Raji (cell line): ENCODE results near the gene SOX13.

ENCODE experiments used
- POLR2A ChIP-seq: IDR thresholded peaks from 2 replicates; pipeline ENCODE4 v1.6.1; 2011; ENCODE audit warnings: low read depth, low read length, control low read depth; ENCODE audit not compliant: insufficient read depth

Gene SOX13

DNA sequence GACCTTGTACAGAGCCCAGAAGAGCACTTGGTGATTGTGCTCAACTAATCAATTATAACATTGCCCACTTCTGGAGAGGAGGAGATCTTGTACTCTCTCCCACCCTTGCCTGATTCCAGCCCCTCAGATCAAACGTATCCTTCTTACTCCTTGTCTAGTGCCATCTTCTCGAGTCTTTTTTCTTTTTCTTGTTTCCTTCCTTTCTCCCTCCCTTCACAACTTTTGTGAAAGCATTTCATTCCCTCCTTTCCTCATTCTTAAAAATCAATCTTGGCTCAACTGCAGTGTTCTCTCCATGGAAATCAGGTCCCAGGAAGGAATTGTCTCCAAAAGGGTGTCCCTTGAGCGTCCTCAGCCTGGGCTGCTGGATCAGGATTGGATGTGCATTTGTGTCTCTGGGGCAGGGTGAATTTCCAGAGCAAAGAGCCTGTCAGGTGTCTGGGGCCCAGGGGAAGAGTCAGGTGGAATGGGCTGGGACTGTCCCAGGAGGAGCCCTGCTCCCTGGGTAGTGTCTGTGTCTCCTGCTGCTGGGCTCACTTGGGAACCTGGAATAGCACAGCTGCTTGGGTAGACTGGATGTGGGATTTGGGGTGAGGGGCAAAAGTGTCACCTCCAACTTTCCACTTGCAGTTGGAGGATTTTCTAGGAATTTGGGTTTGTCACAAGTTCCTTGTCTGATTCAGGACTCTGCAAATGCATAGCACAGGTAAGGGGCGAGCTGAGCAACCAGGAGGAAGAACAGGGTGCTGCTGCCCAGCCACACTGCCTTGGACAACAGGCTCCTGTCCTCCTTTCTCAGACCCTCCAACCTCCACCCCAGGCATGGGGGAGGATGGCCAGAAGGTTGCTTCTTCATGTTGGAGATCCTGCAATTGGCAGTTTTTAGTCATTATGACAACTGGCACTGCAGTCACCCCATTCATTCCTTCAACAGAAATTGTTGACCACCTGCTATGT, 3.3 kb downstream of the SOX13 start:
- no peak for TF ChIP-seq POLR2A

DNA sequence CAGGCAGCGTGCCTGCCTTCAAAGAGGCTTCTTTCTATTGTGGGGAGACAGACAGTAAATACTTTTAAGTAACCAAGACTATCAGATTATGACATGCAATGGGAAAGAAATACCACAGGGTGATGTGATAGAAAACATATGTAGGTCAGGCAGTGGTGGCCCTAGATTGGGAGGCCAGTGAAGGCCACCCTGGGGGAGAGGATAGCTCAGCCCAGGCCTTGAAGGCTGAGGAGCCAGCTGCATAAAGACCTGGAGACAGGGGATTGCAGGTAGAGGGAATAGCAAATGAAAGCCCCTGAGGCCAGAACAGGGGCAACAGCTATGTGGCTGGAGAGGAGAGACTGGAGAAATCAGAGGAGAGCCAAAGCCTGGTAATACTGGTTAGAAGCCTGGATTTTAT, 4.0 kb downstream of the SOX13 start:
- no peak for TF ChIP-seq POLR2A

DNA sequence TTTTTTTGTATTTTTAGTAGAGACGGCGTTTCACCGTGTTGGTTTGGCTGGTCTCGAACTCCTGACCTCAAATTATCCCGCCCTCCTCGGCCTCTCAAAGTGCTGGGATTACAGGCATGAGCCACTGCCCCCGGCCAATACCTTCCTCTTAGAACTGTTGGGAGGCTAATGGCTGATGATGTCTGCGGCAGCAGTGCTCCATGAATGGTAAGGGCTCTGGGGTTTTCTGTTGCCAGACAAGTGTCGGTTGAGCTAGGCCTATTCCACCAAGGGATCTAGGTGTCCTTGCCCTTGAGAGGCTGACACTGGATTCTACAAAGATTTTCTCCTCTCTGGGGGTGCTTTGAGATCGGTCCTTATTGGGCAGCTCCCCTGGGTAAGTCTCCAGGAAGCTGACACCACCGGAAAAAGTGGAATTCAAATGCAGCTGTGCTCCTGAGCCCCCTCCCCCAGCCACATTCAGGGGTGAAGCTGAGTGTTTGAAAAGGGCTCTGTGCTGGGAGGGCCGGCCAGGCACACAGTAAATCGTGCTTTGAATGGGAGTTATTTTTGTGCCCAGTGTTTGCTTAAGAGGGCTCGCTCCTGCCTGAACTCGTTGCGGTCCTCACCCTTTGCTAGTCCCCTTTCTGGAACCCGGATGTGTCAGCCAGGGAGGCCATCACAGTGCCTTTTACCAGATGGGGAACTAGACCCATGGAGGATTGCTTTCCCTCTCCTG, 5.2 kb downstream of the SOX13 start:
- no peak for TF ChIP-seq POLR2A

DNA sequence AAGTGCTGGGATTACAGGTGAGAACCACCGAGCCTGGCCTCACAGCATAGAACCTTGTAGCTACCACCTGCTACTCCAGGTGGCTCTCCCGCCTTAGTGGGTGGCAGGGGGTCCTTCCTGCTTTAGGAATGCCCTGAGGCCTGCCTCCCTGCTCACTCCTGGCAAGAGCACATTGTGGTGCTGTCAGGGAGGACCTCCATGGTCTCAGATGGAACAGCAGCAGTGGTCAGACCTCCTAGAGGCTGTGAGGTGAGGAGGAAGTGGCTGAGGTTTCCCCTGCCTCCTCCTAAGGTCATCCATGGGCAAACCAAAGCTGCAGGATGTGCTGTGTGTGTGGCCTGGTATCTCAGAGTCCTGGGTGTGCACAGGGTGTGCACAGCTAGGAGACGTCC, 6.7 kb downstream of the SOX13 start:
- no peak for TF ChIP-seq POLR2A

DNA sequence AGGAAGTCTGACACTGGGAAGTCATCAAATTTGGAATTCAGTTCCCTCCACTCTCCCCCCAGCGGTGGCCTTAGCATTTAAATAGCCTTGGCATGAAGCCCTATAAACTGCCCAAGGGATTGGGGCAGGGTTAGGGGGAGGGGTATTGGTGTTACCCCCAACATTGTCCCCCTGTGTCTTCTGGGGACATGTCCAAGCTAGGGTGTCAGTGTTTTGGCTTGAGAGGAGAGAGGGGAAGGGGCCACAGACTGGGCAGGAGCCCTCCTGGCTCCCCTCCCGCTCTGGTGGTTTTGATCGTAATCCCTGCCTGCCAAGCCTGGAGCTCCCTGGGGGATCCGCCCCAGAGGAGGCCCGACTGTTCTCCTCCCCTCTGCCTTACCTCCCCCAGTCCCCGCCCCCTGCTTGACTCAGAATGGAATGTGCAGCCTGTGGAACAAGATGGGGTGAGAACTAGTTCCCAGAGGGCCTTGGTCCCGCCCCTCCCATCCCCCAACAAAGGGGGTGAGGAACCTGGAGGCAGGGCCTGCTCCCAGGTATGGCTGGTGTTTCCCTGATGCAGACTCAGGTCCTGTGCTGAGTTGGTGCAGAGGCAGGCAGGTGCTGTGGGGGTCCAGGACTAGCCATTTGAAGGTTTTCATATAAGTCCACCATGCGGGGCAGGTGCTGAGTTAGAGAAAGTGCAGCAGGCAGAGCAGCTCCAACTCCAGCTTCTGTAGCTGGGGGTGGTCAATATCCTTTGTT, 7.4 kb downstream of the SOX13 start:
- TF ChIP-seq POLR2A: no peak

DNA sequence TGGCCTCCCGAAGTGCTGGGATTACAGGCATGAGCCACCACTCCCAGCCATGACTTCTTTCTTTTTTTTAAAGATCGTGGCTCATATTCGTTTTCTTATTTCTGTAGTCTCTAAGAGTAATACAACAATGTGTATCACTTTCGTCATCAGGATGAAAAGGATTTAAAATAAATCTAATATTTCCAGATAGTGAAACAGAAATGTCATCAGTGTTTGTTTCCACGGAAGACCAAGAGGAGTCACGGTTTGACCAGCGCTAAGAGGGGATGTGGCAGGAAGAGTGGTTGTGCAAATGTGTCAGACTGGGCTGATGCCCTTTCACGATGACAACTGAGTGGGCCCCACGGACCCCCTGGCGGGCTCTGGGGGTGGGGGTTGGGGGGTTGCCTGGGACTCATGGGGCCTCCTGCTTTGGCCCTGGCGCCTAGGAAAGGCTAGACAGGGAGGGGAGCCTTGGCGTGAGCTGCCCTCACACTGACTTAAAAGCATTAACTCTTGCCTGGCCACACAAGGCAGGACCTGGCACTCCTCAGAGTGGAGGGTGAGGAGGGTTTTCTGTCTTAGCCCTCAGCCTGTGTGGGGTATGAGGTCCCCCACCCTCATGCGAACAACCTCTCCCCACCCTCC, 8.4 kb downstream of the SOX13 start:
- TF ChIP-seq POLR2A: no peak

DNA sequence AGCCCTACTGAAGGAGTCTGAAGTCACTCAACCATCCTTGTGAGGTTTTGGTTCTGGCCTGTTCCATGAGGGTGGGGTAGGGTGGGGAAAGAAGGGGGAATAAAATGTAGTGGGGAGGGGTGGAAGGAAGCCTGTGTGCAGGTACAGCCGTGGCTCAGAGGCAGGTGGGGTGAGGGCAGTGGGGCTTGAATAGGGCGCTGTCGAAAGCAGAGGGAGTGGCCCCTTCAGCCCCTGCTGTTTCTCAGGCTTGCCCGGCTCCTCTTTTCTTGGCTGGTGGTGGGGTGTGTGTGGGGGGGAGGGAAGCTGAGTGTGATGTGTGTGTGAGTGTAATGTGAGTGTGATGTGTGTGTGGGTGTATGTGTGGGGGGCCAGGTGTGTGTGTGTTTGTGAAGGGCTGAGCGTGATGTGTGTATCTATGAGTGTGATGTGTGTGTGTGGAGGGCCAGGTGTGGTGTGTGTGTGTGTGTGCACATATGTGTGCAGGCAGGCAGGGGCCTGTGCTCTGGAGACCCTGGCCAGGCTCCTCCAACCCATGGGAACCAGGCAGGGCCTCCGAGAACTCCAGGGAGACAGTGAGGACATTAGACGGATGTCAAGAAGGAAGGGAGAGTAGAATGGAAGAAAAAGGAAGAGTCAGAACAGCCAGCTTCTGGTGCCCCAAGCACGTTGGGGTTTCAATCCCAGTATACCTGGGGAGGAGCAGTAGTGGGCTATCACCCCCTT, 9.0 kb downstream of the SOX13 start:
- no peak for TF ChIP-seq POLR2A

DNA sequence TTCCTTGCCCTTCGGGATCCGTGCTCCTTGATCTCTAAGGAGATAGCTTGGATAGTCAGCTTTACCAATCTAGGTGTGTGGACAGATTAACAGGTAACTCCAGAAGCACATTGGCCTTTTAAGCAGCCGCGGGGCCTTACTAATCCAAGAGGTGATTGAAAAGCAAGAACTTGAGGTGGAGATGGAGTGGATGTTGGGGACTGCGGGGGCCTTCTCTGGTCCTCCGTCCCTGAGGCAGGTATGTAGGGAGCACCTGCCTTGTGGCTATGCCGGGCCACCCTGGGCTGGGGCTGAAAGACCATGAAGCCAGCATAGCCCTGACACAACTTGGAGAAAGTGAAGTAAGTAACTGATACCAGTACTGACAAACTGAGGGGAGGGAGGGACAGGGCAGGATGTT, 10.6 kb downstream of the SOX13 start:
- no peak for TF ChIP-seq POLR2A

DNA sequence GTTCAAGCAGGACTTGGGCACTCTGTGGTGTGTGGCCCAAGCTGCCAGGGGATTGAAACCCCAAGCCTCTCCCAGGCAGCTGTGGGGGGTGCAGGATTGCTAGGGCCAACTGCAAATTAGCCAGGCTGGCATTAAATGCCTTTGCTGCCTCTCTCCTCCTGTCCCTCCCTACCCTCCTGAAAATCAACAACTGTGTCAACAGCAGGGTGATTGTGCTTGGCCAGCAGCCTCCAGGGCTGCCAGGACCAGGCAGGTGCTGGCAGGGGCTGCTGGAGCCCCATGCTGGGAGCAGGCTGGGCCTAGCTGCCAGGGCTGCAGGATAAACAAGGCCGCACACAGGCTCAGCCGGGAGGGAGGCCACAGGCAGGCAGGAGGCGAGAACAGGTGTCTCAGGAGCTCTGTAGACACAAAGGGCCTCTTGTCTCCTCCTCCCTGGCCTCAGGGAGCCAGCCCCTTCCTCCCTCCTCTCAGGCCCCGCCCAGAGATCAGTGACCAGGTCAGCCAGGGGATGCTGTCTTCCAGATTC, 11.4 kb downstream of the SOX13 start:
- no peak for TF ChIP-seq POLR2A

DNA sequence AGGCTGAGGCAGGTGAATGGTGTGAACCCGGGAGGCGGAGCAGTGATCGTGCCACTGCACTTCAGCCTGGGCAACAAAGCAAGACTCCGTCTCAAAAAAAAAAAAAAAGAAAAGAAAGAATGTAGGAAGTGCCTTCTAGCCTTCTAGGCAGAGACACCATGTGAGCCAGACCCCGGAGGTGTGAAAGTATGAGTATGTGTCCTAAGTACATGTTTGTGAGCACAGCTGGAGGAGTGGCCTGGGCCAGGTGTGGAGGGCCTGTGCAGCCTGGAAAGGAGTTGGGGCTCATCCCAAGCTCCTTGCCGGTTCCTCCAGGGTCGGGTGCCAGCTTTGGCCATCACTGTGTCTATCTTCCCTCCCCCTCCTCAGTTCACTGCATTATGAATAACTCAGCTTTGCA, 13.0 kb downstream of the SOX13 start:
- TF ChIP-seq POLR2A: no peak

DNA sequence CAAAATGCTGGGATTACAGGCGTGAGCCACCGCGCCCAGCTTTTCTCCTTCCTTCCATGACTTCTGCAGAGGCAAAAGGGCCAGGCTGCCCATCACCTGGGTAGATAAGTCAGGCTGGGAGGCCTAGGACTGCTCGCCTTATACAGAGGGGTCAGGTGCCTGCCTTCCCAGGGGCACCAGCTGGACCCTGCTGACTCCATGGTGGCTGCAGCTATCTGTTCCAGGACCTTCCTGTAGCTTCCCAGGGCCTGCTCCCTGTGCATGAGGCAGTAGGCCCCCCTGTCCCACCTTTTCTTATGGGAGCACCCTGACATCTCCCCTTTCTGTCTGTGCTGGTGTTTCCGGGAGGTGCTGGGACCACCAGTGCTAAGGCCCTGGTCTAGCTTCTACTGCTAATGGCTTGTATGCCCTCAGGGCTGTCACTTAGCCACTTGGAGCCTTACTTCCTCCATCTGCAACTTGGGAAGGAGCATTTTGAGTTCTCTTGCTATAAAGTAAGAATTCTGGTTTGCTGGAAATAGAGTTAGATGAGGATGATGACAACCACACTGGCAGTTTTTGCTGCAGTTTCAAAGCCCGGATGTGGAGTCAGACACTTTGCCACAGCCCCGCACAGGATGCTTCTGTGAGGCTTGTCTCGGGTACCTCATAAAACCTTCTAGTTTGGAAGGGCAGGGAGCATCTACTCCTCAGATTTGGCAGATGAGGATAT, 14.4 kb downstream of the SOX13 start:
- TF ChIP-seq POLR2A: no peak

DNA sequence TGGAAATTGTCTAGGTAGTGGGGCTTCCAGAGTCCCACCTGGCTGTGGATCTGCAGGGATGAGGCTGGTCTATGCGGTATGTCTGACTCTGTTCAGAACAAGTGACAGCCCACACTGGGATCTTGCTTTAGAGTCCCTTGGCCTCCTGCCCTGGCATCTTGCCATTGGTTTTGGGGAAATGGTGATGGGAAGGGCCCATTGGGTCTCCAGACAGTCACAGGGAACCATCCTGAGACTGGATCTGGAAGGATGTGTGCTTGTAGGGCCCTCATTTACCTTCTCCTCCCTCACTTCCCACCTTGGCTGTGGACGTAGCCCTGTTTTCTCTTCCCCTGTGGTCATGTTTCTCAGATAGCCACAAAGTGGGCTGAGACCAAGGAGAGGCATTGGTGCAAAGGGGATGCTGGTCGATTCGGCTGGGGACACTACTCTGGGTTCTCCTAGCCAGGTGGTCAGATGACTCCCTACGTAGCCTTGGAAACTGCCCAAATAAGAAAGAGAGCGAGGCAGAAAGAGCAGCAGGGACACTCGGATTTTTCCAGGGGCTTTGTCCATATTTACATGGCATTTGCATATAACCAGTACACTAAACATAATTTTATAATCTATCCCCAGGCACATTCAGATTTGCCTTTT, 15.1 kb downstream of the SOX13 start:
- TF ChIP-seq POLR2A: no peak

DNA sequence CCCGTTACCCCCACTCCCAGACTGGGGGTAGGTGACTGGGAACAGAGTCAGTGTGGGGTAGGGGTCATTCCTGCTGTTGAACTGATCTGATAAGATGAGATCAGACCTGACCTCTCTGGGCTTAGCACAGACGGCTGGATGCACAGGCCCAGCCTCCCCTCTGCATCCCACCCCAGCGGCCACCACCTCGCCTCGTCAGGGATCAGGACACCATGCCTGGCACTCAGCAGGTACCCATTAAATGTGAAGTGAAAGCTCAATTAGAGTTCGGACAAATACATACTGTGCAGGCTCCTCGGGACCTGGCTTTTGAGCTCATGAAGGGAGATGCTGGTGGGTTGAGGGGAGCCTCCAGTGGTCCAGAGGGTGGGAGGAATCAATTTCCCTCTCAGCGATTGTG, 15.7 kb downstream of the SOX13 start:
- TF ChIP-seq POLR2A: no peak
